ENCODE data around the gene MIEN1.

DNA sequence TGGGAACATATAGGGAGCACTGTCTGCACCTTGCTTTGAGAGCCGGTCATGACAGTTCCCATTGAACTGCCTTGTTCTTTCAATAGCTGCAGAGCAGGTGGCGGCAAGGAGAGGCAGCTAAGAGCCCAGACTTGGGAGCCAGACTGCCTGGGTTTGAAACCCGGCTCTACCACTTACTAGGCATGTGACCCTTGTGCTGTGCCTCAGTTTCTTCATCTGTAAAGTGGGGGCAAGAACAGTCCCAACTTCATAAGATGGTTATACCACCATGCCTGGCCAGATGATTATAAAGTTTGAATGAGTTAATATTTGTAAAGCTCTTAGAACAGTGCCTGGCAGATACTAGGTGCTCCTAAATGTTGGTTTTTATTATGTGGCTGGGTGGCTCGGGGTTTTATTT is 16.1 kb downstream of the MIEN1 start:
- TF ChIP-seq GATA2 (IDR thresholded peaks at IDR 0.05; ENCODE audit: low read depth, low read length): no peak
- no peak for TF ChIP-seq GATA3 (IDR thresholded peaks at IDR 0.05; ENCODE audit: low read depth, low read length)
